ENCODE results near the gene DOCK1.

DNA sequence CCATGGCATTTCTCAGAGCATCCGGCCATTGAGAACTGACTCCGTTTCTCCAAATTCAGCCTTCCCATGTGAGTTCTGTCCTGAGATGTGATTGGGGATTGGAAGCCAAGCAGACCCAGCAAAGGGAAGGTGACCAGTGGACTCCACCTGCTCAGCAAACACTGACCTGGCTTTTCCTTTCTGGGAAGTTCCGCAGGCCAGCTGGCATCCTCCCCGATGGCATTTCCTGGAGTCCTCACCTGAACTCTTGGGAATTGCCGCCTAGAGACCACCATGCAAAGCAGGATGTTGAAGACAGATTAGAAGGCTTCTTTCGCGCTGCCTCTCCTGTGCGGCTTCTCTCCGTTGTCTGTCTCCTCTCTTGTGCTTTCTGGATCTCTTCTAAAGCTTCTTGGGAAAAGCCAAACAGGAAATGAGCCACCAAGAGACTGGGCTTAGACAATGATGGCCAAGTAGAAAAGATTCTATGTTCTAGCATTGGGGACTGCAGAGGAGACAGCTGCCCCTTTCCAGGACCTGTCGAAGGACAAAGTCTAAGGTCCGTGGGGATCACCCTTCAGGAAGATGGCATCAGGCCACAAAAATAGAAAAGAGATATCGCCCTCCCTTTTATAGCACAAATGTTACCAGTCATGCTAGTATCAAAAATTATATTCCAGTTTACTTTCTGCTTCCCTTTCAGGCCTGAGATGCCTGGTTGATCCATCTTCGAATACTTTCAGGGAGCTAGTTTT is 394.9 kb downstream of the DOCK1 start:
- TF ChIP-seq, protein P1, sequence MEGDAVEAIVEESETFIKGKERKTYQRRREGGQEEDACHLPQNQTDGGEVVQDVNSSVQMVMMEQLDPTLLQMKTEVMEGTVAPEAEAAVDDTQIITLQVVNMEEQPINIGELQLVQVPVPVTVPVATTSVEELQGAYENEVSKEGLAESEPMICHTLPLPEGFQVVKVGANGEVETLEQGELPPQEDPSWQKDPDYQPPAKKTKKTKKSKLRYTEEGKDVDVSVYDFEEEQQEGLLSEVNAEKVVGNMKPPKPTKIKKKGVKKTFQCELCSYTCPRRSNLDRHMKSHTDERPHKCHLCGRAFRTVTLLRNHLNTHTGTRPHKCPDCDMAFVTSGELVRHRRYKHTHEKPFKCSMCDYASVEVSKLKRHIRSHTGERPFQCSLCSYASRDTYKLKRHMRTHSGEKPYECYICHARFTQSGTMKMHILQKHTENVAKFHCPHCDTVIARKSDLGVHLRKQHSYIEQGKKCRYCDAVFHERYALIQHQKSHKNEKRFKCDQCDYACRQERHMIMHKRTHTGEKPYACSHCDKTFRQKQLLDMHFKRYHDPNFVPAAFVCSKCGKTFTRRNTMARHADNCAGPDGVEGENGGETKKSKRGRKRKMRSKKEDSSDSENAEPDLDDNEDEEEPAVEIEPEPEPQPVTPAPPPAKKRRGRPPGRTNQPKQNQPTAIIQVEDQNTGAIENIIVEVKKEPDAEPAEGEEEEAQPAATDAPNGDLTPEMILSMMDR (IDR thresholded peaks at IDR 0.05): no peak
- TF ChIP-seq RCOR1 (IDR thresholded peaks at IDR 0.05; ENCODE audit: low read length) (no peak), EP300 (IDR thresholded peaks at IDR 0.05; ENCODE audit: borderline replicate concordance in 1 of 2, low read depth in 1 of 2, low read length in 1 of 2) (no peak), POLR2AphosphoS5 (IDR thresholded peaks at IDR 0.05; ENCODE audit: low read depth, low read length) (no peak), MXI1 (IDR thresholded peaks at IDR 0.05; ENCODE audit: low read depth, low read length) (no peak), YY1 (IDR thresholded peaks at IDR 0.05; ENCODE audit: low read depth) (no peak), GATA2 (CRISPR knock-in tag; IDR thresholded peaks at IDR 0.05) (no peak), SIN3A (IDR thresholded peaks at IDR 0.05; ENCODE audit: borderline replicate concordance, low read depth, low read length) (no peak), TAF1 (IDR thresholded peaks at IDR 0.05; ENCODE audit: borderline replicate concordance, low read depth, low read length) (no peak)
- TF ChIP-seq, protein P2, sequence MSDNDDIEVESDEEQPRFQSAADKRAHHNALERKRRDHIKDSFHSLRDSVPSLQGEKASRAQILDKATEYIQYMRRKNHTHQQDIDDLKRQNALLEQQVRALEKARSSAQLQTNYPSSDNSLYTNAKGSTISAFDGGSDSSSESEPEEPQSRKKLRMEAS (IDR thresholded peaks at IDR 0.05; ENCODE audit: low read depth): no peak
- TF ChIP-seq, protein P3, sequence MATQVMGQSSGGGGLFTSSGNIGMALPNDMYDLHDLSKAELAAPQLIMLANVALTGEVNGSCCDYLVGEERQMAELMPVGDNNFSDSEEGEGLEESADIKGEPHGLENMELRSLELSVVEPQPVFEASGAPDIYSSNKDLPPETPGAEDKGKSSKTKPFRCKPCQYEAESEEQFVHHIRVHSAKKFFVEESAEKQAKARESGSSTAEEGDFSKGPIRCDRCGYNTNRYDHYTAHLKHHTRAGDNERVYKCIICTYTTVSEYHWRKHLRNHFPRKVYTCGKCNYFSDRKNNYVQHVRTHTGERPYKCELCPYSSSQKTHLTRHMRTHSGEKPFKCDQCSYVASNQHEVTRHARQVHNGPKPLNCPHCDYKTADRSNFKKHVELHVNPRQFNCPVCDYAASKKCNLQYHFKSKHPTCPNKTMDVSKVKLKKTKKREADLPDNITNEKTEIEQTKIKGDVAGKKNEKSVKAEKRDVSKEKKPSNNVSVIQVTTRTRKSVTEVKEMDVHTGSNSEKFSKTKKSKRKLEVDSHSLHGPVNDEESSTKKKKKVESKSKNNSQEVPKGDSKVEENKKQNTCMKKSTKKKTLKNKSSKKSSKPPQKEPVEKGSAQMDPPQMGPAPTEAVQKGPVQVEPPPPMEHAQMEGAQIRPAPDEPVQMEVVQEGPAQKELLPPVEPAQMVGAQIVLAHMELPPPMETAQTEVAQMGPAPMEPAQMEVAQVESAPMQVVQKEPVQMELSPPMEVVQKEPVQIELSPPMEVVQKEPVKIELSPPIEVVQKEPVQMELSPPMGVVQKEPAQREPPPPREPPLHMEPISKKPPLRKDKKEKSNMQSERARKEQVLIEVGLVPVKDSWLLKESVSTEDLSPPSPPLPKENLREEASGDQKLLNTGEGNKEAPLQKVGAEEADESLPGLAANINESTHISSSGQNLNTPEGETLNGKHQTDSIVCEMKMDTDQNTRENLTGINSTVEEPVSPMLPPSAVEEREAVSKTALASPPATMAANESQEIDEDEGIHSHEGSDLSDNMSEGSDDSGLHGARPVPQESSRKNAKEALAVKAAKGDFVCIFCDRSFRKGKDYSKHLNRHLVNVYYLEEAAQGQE (IDR thresholded peaks at IDR 0.05; ENCODE audit: low read depth, low read length): no peak
- TF ChIP-seq, protein P4, sequence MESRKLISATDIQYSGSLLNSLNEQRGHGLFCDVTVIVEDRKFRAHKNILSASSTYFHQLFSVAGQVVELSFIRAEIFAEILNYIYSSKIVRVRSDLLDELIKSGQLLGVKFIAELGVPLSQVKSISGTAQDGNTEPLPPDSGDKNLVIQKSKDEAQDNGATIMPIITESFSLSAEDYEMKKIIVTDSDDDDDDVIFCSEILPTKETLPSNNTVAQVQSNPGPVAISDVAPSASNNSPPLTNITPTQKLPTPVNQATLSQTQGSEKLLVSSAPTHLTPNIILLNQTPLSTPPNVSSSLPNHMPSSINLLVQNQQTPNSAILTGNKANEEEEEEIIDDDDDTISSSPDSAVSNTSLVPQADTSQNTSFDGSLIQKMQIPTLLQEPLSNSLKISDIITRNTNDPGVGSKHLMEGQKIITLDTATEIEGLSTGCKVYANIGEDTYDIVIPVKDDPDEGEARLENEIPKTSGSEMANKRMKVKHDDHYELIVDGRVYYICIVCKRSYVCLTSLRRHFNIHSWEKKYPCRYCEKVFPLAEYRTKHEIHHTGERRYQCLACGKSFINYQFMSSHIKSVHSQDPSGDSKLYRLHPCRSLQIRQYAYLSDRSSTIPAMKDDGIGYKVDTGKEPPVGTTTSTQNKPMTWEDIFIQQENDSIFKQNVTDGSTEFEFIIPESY (IDR thresholded peaks at IDR 0.05; ENCODE audit: borderline replicate concordance, low read depth): no peak
- TF ChIP-seq, protein P5, sequence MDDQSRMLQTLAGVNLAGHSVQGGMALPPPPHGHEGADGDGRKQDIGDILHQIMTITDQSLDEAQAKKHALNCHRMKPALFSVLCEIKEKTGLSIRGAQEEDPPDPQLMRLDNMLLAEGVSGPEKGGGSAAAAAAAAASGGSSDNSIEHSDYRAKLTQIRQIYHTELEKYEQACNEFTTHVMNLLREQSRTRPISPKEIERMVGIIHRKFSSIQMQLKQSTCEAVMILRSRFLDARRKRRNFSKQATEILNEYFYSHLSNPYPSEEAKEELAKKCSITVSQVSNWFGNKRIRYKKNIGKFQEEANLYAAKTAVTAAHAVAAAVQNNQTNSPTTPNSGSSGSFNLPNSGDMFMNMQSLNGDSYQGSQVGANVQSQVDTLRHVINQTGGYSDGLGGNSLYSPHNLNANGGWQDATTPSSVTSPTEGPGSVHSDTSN (IDR thresholded peaks at IDR 0.05): no peak
- TF ChIP-seq, protein P6, sequence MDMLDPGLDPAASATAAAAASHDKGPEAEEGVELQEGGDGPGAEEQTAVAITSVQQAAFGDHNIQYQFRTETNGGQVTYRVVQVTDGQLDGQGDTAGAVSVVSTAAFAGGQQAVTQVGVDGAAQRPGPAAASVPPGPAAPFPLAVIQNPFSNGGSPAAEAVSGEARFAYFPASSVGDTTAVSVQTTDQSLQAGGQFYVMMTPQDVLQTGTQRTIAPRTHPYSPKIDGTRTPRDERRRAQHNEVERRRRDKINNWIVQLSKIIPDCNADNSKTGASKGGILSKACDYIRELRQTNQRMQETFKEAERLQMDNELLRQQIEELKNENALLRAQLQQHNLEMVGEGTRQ (IDR thresholded peaks at IDR 0.05; ENCODE audit: borderline replicate concordance, low read depth, low read length): no peak

All from SK-N-SH (cell line).